CD8-positive, alpha-beta memory T cell (primary cell): ENCODE data around the gene TMEM161B. TPM values are rescaled to one million over a fixed set of nuclear protein-coding genes. Genes with fewer than 3 reads are reported as not detected.

Source experiments
- CTCF ChIA-PET: fragments of 350-600 bp; sonication (Branson Sonifier 250); formaldehyde crosslinking; loops from one replicate; lab custom pipeline; 2021; ENCODE audit warnings: antibody characterized with exemption; lab: Charles Lee
- POLR2A ChIA-PET: fragments of 350-600 bp; sonication (Branson Sonifier 250); formaldehyde crosslinking; loops from one replicate; lab custom pipeline; 2021; ENCODE audit warnings: antibody characterized with exemption; lab: Charles Lee
- DNase-seq, 5 donors: peaks; one replicate each; pipeline versions ENCODE4 v3.0.0 to v3.0.0-alpha.2; 2020 to 2022; ENCODE audit warnings: mixed read lengths in 1 of 5
- H3K27ac ChIP-seq: one replicate; pipeline ENCODE4 v1.7.0; 2013; ENCODE audit warnings: low read depth, mild to moderate bottlenecking, low read length, moderate library complexity
- H3K27me3 ChIP-seq: 2 replicates; pipeline ENCODE4 v1.7.0; 2013; ENCODE audit warnings: low read length, mild to moderate bottlenecking; ENCODE audit not compliant: insufficient read depth, poor library complexity, severe bottlenecking
- H3K36me3 ChIP-seq: 2 replicates; pipeline ENCODE4 v1.7.0; 2013; ENCODE audit warnings: mild to moderate bottlenecking, low read length, moderate library complexity; ENCODE audit not compliant: insufficient read depth
- H3K4me1 ChIP-seq: 2 replicates; pipeline ENCODE4 v1.7.0; 2013; ENCODE audit warnings: mild to moderate bottlenecking, low read length, moderate library complexity; ENCODE audit not compliant: insufficient read depth
- H3K4me3 ChIP-seq: 2 replicates; pipeline ENCODE4 v1.7.0; 2013; ENCODE audit warnings: mild to moderate bottlenecking, low read length
- H3K9me3 ChIP-seq: 2 replicates; pipeline ENCODE4 v1.7.0; 2013; ENCODE audit warnings: mild to moderate bottlenecking, low read length
- H3K27ac Mint-ChIP-seq, 8 donors: one replicate each; pipeline ENCODE4 v1.8.0; 2020 to 2021; ENCODE audit warnings: mixed read lengths in 8 of 8, mild to moderate bottlenecking in 6 of 8, inconsistent platforms in 3 of 8, moderate library complexity in 3 of 8
- H3K27me3 Mint-ChIP-seq, 2 donors: one replicate each; pipeline ENCODE4 v1.8.0; 2020 to 2021; ENCODE audit warnings: mixed read lengths in 2 of 2, mild to moderate bottlenecking in 1 of 2, moderate library complexity in 1 of 2
- H3K36me3 Mint-ChIP-seq, 3 donors: one replicate each; pipeline ENCODE4 v1.8.0; 2020 to 2021; ENCODE audit warnings: mixed read lengths in 3 of 3, inconsistent platforms in 1 of 3, mild to moderate bottlenecking in 1 of 3
- H3K4me1 Mint-ChIP-seq, 3 donors: one replicate each; pipeline ENCODE4 v1.8.0; 2020 to 2021; ENCODE audit warnings: mixed read lengths in 3 of 3, inconsistent platforms in 1 of 3, mild to moderate bottlenecking in 1 of 3
- H3K4me3 Mint-ChIP-seq, 7 donors: one replicate each; pipeline ENCODE4 v1.8.0; 2020 to 2021; ENCODE audit warnings: mixed read lengths in 7 of 7, mild to moderate bottlenecking in 6 of 7, moderate library complexity in 4 of 7, inconsistent platforms in 2 of 7
- H3K9me3 Mint-ChIP-seq, 5 donors: one replicate each; pipeline ENCODE4 v1.8.0; 2020 to 2022; ENCODE audit warnings: mixed read lengths in 5 of 5, mild to moderate bottlenecking in 3 of 5, moderate library complexity in 2 of 5, inconsistent platforms in 1 of 5
- polyA plus RNA-seq: library from polyadenylated mRNA; unstranded; fragments of 300-500 nt; fragmentation: Illumina TruSeq; gene quantifications from one replicate; pipeline ENCODE4 v1.2.3, GENCODE V29; 2021
- total RNA-seq, 2 experiments: library from RNA; stranded (reverse); gene quantifications; one replicate each; pipeline ENCODE4 v1.2.3, GENCODE V29; 2021

Gene TMEM161B
- total and polyA plus RNA-seq, 3 experiments from 2014 or later: 9.8 to 23.6 (median 20.5) TPM

- no peak overlapping the region for H3K27ac ChIP-seq
- H3K9me3 ChIP-seq: no peaks in the 10 kb centered on the region
- no peaks in the 10 kb centered on the region for H3K4me1 ChIP-seq
- POLR2A ChIA-PET: no interaction called here
- Mint-ChIP-seq H3K9me3 (no peaks in the 10 kb centered on the region), H3K27me3 (no peaks in the 10 kb centered on the region), H3K36me3 (peaks cover 12 to 49% (median 16%) of the 10 kb centered on the region in 3 donors), H3K27ac (peak overlapping the region in 1 of 8 donors; percentile 77), H3K4me1 (peaks cover 6 to 28% (median 12%) of the 10 kb centered on the region in 3 donors), H3K4me3 (no peak overlapping the region)
- CTCF ChIA-PET: no interaction called here
- no peak overlapping the region for H3K4me3 ChIP-seq
- no peaks in the 10 kb centered on the region for H3K27me3 ChIP-seq
- H3K36me3 ChIP-seq: peaks cover 4% of the 10 kb centered on the region
- DNase-seq: no peak
These were observed 31.6 kb downstream of the TMEM161B start for GRCh38 chr5:88236866-88237642.

- Histone ChIP-seq H3K27me3 (no peaks in the 10 kb centered on the region), H3K36me3 (peaks cover 4% of the 10 kb centered on the region), H3K9me3 (no peaks in the 10 kb centered on the region), H3K27ac (no peak overlapping the region), H3K4me3 (no peak overlapping the region), H3K4me1 (no peaks in the 10 kb centered on the region)
- Mint-ChIP-seq H3K27me3 (no peaks in the 10 kb centered on the region), H3K36me3 (peaks cover 12 to 51% (median 16%) of the 10 kb centered on the region in 3 donors), H3K4me3 (no peak overlapping the region), H3K9me3 (no peaks in the 10 kb centered on the region), H3K27ac (no peak overlapping the region), H3K4me1 (peaks cover 1 to 22% (median 4%) of the 10 kb centered on the region in 3 donors)
- no peak for DNase-seq
- CTCF ChIA-PET: no interaction called here
- POLR2A ChIA-PET: no interaction called here
These were observed 32.8 kb downstream of the TMEM161B start for GRCh38 chr5:88235828-88236227.

- Histone ChIP-seq H3K9me3 (no peaks in the 10 kb centered on the region), H3K4me1 (no peaks in the 10 kb centered on the region), H3K27me3 (no peaks in the 10 kb centered on the region), H3K27ac (no peak overlapping the region), H3K4me3 (no peak overlapping the region), H3K36me3 (peaks cover 4% of the 10 kb centered on the region)
- peak overlapping the region in 1 of 8 donors; percentile 10 for H3K27ac Mint-ChIP-seq
- no peaks in the 10 kb centered on the region for H3K9me3 Mint-ChIP-seq
- ChIA-PET POLR2A (no interaction called here), CTCF (no interaction called here)
- H3K4me3 Mint-ChIP-seq: no peak overlapping the region
- H3K36me3 Mint-ChIP-seq: peaks cover 12 to 53% (median 20%) of the 10 kb centered on the region in 3 donors
- peaks cover 3 to 22% (median 4%) of the 10 kb centered on the region in 3 donors for H3K4me1 Mint-ChIP-seq
- no peaks in the 10 kb centered on the region for H3K27me3 Mint-ChIP-seq
- DNase-seq: no peak
These were observed 33.3 kb downstream of the TMEM161B start for GRCh38 chr5:88235346-88235745.

- no peak for DNase-seq
- Mint-ChIP-seq H3K27me3 (no peaks in the 10 kb centered on the region), H3K9me3 (no peaks in the 10 kb centered on the region), H3K4me1 (peaks cover 4 to 24% (median 17%) of the 10 kb centered on the region in 3 donors), H3K27ac (no peak overlapping the region), H3K36me3 (peaks cover 11 to 51% (median 20%) of the 10 kb centered on the region in 3 donors), H3K4me3 (no peak overlapping the region)
- no peak overlapping the region for H3K27ac ChIP-seq
- no peaks in the 10 kb centered on the region for H3K4me1 ChIP-seq
- H3K27me3 ChIP-seq: no peaks in the 10 kb centered on the region
- no peaks in the 10 kb centered on the region for H3K9me3 ChIP-seq
- H3K36me3 ChIP-seq: peaks cover 12% of the 10 kb centered on the region
- CTCF ChIA-PET: no interaction called here
- POLR2A ChIA-PET: no interaction called here
- H3K4me3 ChIP-seq: no peak overlapping the region
These were observed 38.0 kb downstream of the TMEM161B start for GRCh38 chr5:88230546-88231066.

- Mint-ChIP-seq H3K4me1 (peaks cover 4 to 13% (median 13%) of the 10 kb centered on the region in 3 donors), H3K9me3 (no peaks in the 10 kb centered on the region), H3K36me3 (peaks cover 5 to 45% (median 18%) of the 10 kb centered on the region in 3 donors), H3K27me3 (no peaks in the 10 kb centered on the region), H3K27ac (peak overlapping the region in 7 of 8 donors; percentile 22 to 86 (median 43)), H3K4me3 (peak overlapping the region in 1 of 7 donors; percentile 32)
- POLR2A ChIA-PET: no interaction called here
- Histone ChIP-seq H3K4me1 (no peaks in the 10 kb centered on the region), H3K4me3 (no peak overlapping the region), H3K36me3 (peaks cover 12% of the 10 kb centered on the region), H3K9me3 (no peaks in the 10 kb centered on the region), H3K27me3 (no peaks in the 10 kb centered on the region), H3K27ac (no peak overlapping the region)
- CTCF ChIA-PET: interaction anchor here (1.4 kb wide), 1 partner anchor 13 kb away, joined by 4 read pairs; no protein-coding TSS in a partner anchor
- DNase-seq: no peak
These were observed 41.7 kb downstream of the TMEM161B start for GRCh38 chr5:88226881-88227450.

- Mint-ChIP-seq H3K9me3 (no peaks in the 10 kb centered on the region), H3K27me3 (no peaks in the 10 kb centered on the region), H3K36me3 (peaks cover 29 to 72% (median 43%) of the 10 kb centered on the region in 3 donors), H3K4me3 (no peak overlapping the region), H3K4me1 (peaks cover 0 to 9% (median 2%) of the 10 kb centered on the region in 3 donors), H3K27ac (peak overlapping the region in 3 of 8 donors; percentile 9 to 32 (median 19))
- Histone ChIP-seq H3K27me3 (no peaks in the 10 kb centered on the region), H3K9me3 (no peaks in the 10 kb centered on the region), H3K27ac (no peak overlapping the region), H3K36me3 (peaks cover 4% of the 10 kb centered on the region), H3K4me3 (no peak overlapping the region), H3K4me1 (no peaks in the 10 kb centered on the region)
- no peak for DNase-seq
- ChIA-PET CTCF (no interaction called here), POLR2A (no interaction called here)
These were observed 54.0 kb downstream of the TMEM161B start for GRCh38 chr5:88214655-88215054.

- no peaks in the 10 kb centered on the region for H3K27me3 ChIP-seq
- Mint-ChIP-seq H3K4me3 (no peak overlapping the region), H3K27ac (peak overlapping the region in 2 of 8 donors; percentile 10 to 51), H3K9me3 (no peaks in the 10 kb centered on the region), H3K4me1 (peaks cover 18 to 35% (median 20%) of the 10 kb centered on the region in 3 donors), H3K27me3 (no peaks in the 10 kb centered on the region), H3K36me3 (peaks cover 14 to 48% (median 19%) of the 10 kb centered on the region in 3 donors)
- H3K4me3 ChIP-seq: no peak overlapping the region
- ChIA-PET POLR2A (no interaction called here), CTCF (no interaction called here)
- H3K36me3 ChIP-seq: no peaks in the 10 kb centered on the region
- DNase-seq: no peak
- H3K4me1 ChIP-seq: peaks cover 6% of the 10 kb centered on the region
- H3K27ac ChIP-seq: no peak overlapping the region
- H3K9me3 ChIP-seq: no peaks in the 10 kb centered on the region
These were observed 61.1 kb downstream of the TMEM161B start for GRCh38 chr5:88207575-88207974.
